ENCODE data around the gene PDS5B. TPM values are rescaled to one million over a fixed set of nuclear protein-coding genes. Genes with fewer than 3 reads are reported as not detected.

PDS5B gene
- total RNA-seq, 4 donors from 2014 or later = 20.4 to 55.0 (median 25.8) TPM

GRCh38 chr13:32610977-32611376 lies 24.7 kb downstream of the PDS5B start:
- ATAC-seq (ENCODE audit: low FRiP score) = no peak
- no peak for DNase-seq (ENCODE audit: low spot score)
- no peak for TF ChIP-seq CTCF (IDR thresholded peaks at IDR 0.05)

GRCh38 chr13:32616883-32617511 lies 30.7 kb downstream of the PDS5B start:
- no peak for DNase-seq (ENCODE audit: low spot score)
- no peak for TF ChIP-seq CTCF (IDR thresholded peaks at IDR 0.05)
- ATAC-seq (ENCODE audit: low FRiP score) = no peak

- ATAC-seq (ENCODE audit: low FRiP score) = no peak
- no peak for DNase-seq (ENCODE audit: low spot score)
- TF ChIP-seq CTCF (IDR thresholded peaks at IDR 0.05) = no peak
These were observed 36.6 kb downstream of the PDS5B start for GRCh38 chr13:32622827-32623226.

GRCh38 chr13:32624441-32624840 lies 38.2 kb downstream of the PDS5B start:
- ATAC-seq (ENCODE audit: low FRiP score) (no peak), DNase-seq (ENCODE audit: low spot score) (no peak)
- no peak for TF ChIP-seq CTCF (IDR thresholded peaks at IDR 0.05)

GRCh38 chr13:32627793-32628192 lies 41.5 kb downstream of the PDS5B start:
- DNase-seq (ENCODE audit: low spot score) = no peak
- TF ChIP-seq CTCF (IDR thresholded peaks at IDR 0.05) = no peak
- ATAC-seq (ENCODE audit: low FRiP score) = no peak

- ATAC-seq (ENCODE audit: low FRiP score) (no peak), DNase-seq (ENCODE audit: low spot score) (no peak)
- TF ChIP-seq CTCF (IDR thresholded peaks at IDR 0.05) = no peak
These were observed 43.1 kb downstream of the PDS5B start for GRCh38 chr13:32629313-32629712.

GRCh38 chr13:32629866-32630265 lies 43.6 kb downstream of the PDS5B start:
- DNase-seq (ENCODE audit: low spot score) = no peak
- no peak for ATAC-seq (ENCODE audit: low FRiP score)
- TF ChIP-seq CTCF (IDR thresholded peaks at IDR 0.05) = no peak

All from omental fat pad (tissue), 4 donors.